ENCODE measurements around the gene C1orf105. TPM values are rescaled to one million over a fixed set of nuclear protein-coding genes. Genes with fewer than 3 reads are reported as not detected.

C1orf105 gene
- total RNA-seq, 1 donor from 2014 or later: not detected

DNA sequence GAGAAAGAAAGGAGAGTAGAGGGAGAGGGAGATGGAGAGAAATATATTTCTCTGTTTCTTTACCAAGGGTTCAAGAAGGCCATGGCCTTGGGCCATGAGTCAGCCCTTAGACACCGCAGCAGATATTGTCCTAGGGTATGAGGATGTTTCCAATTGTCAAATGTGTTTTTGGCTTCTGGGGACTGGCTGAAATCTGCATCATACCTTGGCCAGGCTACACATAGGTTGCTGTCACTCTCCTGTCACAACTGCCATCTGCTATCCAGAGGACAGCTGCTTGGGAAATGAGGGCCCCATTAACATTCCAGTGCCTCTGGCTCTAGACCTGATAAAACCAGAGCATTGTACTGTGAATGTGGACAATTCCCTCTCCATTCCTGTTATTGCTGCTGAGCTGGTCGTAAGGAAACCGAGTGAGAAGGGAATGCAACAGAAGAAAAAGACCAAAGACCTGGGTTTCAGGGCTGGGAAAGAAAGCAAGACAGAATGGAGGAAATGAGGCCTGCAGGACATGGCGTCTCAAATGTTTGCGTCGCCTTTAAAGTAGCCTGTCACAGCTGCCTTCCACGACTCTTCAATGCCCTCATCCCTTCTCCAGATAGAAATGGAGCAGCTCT lies 32.2 kb downstream of the C1orf105 start:
- Mint-ChIP-seq H3K4me1 (ENCODE audit: unreplicated experiment) (peaks cover 40% of the 10 kb centered on the region), H3K9me3 (no peaks in the 10 kb centered on the region), H3K4me3 (no peak overlapping the region), H3K27me3 (no peaks in the 10 kb centered on the region), H3K27ac (peak overlapping the region; percentile 39), H3K36me3 (no peaks in the 10 kb centered on the region)
- TF ChIP-seq, protein P1, sequence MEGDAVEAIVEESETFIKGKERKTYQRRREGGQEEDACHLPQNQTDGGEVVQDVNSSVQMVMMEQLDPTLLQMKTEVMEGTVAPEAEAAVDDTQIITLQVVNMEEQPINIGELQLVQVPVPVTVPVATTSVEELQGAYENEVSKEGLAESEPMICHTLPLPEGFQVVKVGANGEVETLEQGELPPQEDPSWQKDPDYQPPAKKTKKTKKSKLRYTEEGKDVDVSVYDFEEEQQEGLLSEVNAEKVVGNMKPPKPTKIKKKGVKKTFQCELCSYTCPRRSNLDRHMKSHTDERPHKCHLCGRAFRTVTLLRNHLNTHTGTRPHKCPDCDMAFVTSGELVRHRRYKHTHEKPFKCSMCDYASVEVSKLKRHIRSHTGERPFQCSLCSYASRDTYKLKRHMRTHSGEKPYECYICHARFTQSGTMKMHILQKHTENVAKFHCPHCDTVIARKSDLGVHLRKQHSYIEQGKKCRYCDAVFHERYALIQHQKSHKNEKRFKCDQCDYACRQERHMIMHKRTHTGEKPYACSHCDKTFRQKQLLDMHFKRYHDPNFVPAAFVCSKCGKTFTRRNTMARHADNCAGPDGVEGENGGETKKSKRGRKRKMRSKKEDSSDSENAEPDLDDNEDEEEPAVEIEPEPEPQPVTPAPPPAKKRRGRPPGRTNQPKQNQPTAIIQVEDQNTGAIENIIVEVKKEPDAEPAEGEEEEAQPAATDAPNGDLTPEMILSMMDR (conservative IDR thresholded peaks at IDR 0.05): no peak
- no peak for DNase-seq (ENCODE audit: extremely low spot score, unreplicated experiment)

DNA sequence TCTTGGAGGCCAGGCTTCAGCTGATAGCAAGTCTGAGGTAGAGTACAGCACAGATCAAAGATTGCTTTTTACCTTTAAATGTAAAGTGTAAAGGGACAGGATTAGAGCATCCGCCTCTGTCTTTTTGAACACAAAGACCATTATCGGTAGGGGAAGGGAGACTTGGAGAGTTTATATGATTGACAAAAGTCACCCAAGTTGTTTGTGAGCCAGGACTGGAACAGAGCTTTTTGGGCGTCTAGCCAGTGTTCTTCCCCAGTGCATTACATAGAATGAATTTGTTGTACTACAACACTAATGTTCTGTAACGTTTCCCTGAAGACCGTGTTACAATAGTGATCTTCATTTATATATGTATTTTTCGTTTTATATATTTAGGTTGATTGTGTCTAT lies 32.7 kb downstream of the C1orf105 start:
- H3K4me3 Mint-ChIP-seq: no peak overlapping the region
- no peaks in the 10 kb centered on the region for H3K9me3 Mint-ChIP-seq
- peaks cover 40% of the 10 kb centered on the region for H3K4me1 Mint-ChIP-seq (ENCODE audit: unreplicated experiment)
- DNase-seq (ENCODE audit: extremely low spot score, unreplicated experiment): no peak
- no peaks in the 10 kb centered on the region for H3K36me3 Mint-ChIP-seq
- TF ChIP-seq, protein P1 (conservative IDR thresholded peaks at IDR 0.05): no peak
- H3K27me3 Mint-ChIP-seq: no peaks in the 10 kb centered on the region
- H3K27ac Mint-ChIP-seq: peak overlapping the region; percentile 39

DNA sequence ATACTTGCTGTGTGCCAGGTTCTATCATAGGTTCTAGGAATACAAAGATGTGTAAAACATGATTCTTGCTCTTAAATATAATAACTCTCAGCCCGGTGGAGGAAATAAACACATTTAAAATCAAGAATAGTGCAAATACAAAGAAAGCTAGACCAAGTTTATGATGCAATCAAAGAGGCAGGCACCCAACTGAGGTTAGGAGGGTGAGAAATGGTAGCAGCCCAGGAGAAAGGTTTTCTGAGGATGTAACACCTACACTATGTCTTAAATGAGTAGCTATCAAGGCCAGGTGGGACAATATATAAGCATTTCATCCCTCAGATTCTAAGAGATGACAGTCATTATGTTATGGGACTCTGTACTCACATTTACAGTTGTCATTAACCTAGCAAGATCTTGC lies 33.1 kb downstream of the C1orf105 start:
- peaks cover 37% of the 10 kb centered on the region for H3K4me1 Mint-ChIP-seq (ENCODE audit: unreplicated experiment)
- H3K36me3 Mint-ChIP-seq: no peaks in the 10 kb centered on the region
- no peak for DNase-seq (ENCODE audit: extremely low spot score, unreplicated experiment)
- H3K4me3 Mint-ChIP-seq: no peak overlapping the region
- TF ChIP-seq, protein P1 (conservative IDR thresholded peaks at IDR 0.05): no peak
- H3K27me3 Mint-ChIP-seq: no peaks in the 10 kb centered on the region
- H3K9me3 Mint-ChIP-seq: no peaks in the 10 kb centered on the region
- no peak overlapping the region for H3K27ac Mint-ChIP-seq

DNA sequence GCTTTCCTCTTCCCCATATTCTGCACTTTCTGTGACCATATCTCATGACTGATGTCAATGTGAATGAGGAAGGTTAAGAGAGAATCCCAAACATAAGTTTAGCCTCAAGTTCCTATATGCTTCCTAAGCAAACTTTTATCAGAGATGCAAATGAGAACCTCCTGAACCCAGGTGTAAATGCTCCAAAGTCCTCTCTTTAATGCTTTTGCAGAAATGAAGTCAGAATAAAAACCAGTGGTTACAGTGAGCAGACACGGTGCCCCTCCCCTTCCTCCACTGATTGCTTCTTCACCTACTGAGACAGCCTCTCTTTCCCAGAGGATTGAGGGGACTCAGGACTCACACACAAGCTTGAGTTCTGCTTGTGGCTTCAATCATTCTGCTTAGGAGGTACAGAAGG lies 35.0 kb downstream of the C1orf105 start:
- no peak overlapping the region for H3K27ac Mint-ChIP-seq

DNA sequence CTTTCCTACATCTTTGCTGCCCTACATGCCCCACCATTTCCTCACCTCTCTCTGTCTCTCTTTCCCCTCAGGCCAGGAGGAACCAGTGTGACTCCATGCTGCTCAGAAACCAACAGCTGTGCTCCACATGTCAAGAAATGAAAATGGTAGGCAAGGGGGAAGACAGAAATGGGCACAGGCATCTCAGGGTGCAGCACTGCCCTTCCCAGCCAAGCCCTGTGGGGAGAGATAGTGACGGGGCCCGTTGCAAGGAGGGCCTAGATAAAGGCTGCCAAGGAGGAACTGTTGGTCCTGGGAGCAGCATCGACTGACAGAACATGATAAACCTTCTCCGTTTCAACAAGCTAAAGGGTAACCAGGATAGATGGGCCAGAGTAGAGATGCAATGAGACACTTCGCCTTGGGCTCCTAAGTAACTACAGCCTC lies 35.9 kb downstream of the C1orf105 start:
- TF ChIP-seq, protein P1 (conservative IDR thresholded peaks at IDR 0.05): no peak
- Mint-ChIP-seq H3K4me3 (no peak overlapping the region), H3K4me1 (ENCODE audit: unreplicated experiment) (peaks cover 23% of the 10 kb centered on the region), H3K36me3 (no peaks in the 10 kb centered on the region), H3K27me3 (no peaks in the 10 kb centered on the region), H3K9me3 (no peaks in the 10 kb centered on the region), H3K27ac (no peak overlapping the region)
- no peak for DNase-seq (ENCODE audit: extremely low spot score, unreplicated experiment)

More for the DNA sequence above, 35.0 kb downstream of the C1orf105 start:
- Mint-ChIP-seq H3K4me3 (no peak overlapping the region), H3K36me3 (no peaks in the 10 kb centered on the region), H3K4me1 (ENCODE audit: unreplicated experiment) (peaks cover 24% of the 10 kb centered on the region), H3K9me3 (no peaks in the 10 kb centered on the region), H3K27me3 (no peaks in the 10 kb centered on the region)
- TF ChIP-seq, protein P1 (conservative IDR thresholded peaks at IDR 0.05): no peak
- DNase-seq (ENCODE audit: extremely low spot score, unreplicated experiment): no peak
